ENCODE measurements around the gene CBFA2T2. TPM values are rescaled to one million over a fixed set of nuclear protein-coding genes. Genes with fewer than 3 reads are reported as not detected.

CBFA2T2 gene
- total and polyA plus RNA-seq, 2 of the 4 experiments (the other 2 are of a cell fraction), result 3.8 to 6.2 TPM

GRCh38 chr20:33686984-33687366 lies 197.1 kb downstream of the CBFA2T2 start (continued):
- TF ChIP-seq MAZ (IDR thresholded peaks at IDR 0.05; ENCODE audit: borderline replicate concordance, low read depth, low read length), result no peak
- TF ChIP-seq USF2 (IDR thresholded peaks at IDR 0.05; ENCODE audit: low read depth, low read length), result no peak
- TF ChIP-seq POLR2A (IDR thresholded peaks at IDR 0.05; ENCODE audit: low read depth, low read length), result no peak

- dilution Hi-C loops (cut with HindIII; ENCODE audit: low sequenced_read_pairs, unreplicated experiment), result no loop called here
- no peak for TF ChIP-seq USF2 (IDR thresholded peaks at IDR 0.05; ENCODE audit: low read depth, low read length)
- no peak for TF ChIP-seq NFE2L2 (IDR thresholded peaks at IDR 0.05; ENCODE audit: low read depth, low read length)
- no peak for TF ChIP-seq MXI1 (IDR thresholded peaks at IDR 0.05; ENCODE audit: borderline replicate concordance, low read depth, low read length)
- TF ChIP-seq CTCF (conservative IDR thresholded peaks at IDR 0.05; ENCODE audit: low read depth, low read length), result no peak
- TF ChIP-seq MAFK (IDR thresholded peaks at IDR 0.05; ENCODE audit: low read depth, low read length), result no peak
- no peak for TF ChIP-seq RAD21 (IDR thresholded peaks at IDR 0.05; ENCODE audit: low read length)
- TF ChIP-seq SMC3 (IDR thresholded peaks at IDR 0.05; ENCODE audit: low read depth, low read length), result no peak
- TF ChIP-seq BHLHE40 (IDR thresholded peaks at IDR 0.05; ENCODE audit: low read depth, low read length), result no peak
- no peak for TF ChIP-seq RCOR1 (IDR thresholded peaks at IDR 0.05; ENCODE audit: insufficient replicate concordance, low read length)
- TF ChIP-seq FOS (IDR thresholded peaks at IDR 0.05; ENCODE audit: low read depth, low read length), result no peak
Measured at GRCh38 chr20:33687370-33687915, 197.5 kb downstream of the CBFA2T2 start.

More at GRCh38 chr20:33687370-33687915, 197.5 kb downstream of the CBFA2T2 start:
- peaks cover 9% of the 10 kb centered on the region for H3K4me1 ChIP-seq (ENCODE audit: control insufficient read depth, insufficient read depth, low read length)
- 90% methylated on average over 6 of the region's 8 CpGs; no CpG with 5 or more reads in 1 of the 2 experiments for WGBS, 2 experiments (ENCODE audit: extremely low coverage in 2 of 2, insufficient read length in 1 of 2)
- BruUV-seq (replicated peaks), result no TSS peak
- ATAC-seq (ENCODE audit: low read depth) (no peak), DNase-seq (no peak)
- H3K56ac ChIP-seq (ENCODE audit: extremely low read depth, insufficient read depth, low read length), result no peak overlapping the region
- no peak overlapping the region for H2BK120ac ChIP-seq (ENCODE audit: low read depth, low read length)
- no peak overlapping the region for H3K9ac ChIP-seq (ENCODE audit: low read depth, low read length)
- H4K91ac ChIP-seq (ENCODE audit: insufficient read depth, low read depth, low read length), result no peak overlapping the region
- H3K4me2 ChIP-seq (ENCODE audit: low read depth, low read length), result no peak overlapping the region
- intact Hi-C loops (cut with micrococcal nuclease), result no loop called here
- no peaks in the 10 kb centered on the region for H3K36me3 ChIP-seq (ENCODE audit: control insufficient read depth, insufficient read depth, low read length)
- peaks cover 7 to 22% of the 10 kb centered on the region in 2 experiments; a peak in 2 of 4 replicates for H3K79me1 ChIP-seq (ENCODE audit: low read depth in 1 of 2, low read length in 2 of 2)
- H4K5ac ChIP-seq (ENCODE audit: low read depth, low read length), result no peak overlapping the region
- H3K4ac ChIP-seq (ENCODE audit: low read depth, low read length), result no peak overlapping the region
- no peak overlapping the region for H2AK5ac ChIP-seq (ENCODE audit: low read depth, low read length)
- 0 out of 2 replicates have a peak, but pooled peaks cover 13% of the 10 kb centered on the region for H3K9me1 ChIP-seq (ENCODE audit: insufficient read depth, low read length)
- H3K27ac ChIP-seq (ENCODE audit: insufficient read depth, low read length), result no peak overlapping the region
- H3K4me3 ChIP-seq (ENCODE audit: insufficient read depth, low read depth, low read length), result no peak overlapping the region
- no peak overlapping the region for H3K18ac ChIP-seq (ENCODE audit: low read depth, low read length)
- H2BK20ac ChIP-seq (ENCODE audit: low read depth, low read length), result no peak overlapping the region
- peaks cover 2% of the 10 kb centered on the region; the same call in 1 of the 2 replicates for H4K20me1 ChIP-seq (ENCODE audit: insufficient read depth, low read length)
- peak overlapping the region; percentile 93 to 96; a peak in 1 of 4 replicates for H4K8ac ChIP-seq (ENCODE audit: low read depth in 2 of 2, low read length in 2 of 2)
- POLR2A ChIA-PET (ENCODE audit: unreplicated experiment), result no interaction called here
- H2BK15ac ChIP-seq (ENCODE audit: low read depth, low read length), result no peak overlapping the region
- peak overlapping the region; percentile 15 for H2AK9ac ChIP-seq (replicated peaks; ENCODE audit: low read depth, low read length, poor library complexity)
- no peak overlapping the region for H3K23ac ChIP-seq (ENCODE audit: low read depth, low read length)
- H2BK5ac ChIP-seq (ENCODE audit: low read depth, low read length, poor library complexity, severe bottlenecking), result no peak overlapping the region
- no peaks in the 10 kb centered on the region for H3K27me3 ChIP-seq (ENCODE audit: control insufficient read depth, insufficient read depth, low read length)
- no peaks in the 10 kb centered on the region for H3K9me3 ChIP-seq (ENCODE audit: control insufficient read depth, insufficient read depth, low read length)
- H2AFZ ChIP-seq (replicated peaks; ENCODE audit: low read length, poor library complexity), result peak overlapping the region; percentile 46
- CTCF ChIA-PET, result no interaction called here
- no peak overlapping the region for H3K14ac ChIP-seq (replicated peaks; ENCODE audit: low read depth, low read length)
- in situ Hi-C loops (cut with MboI; ENCODE audit: low sequenced_read_pairs), result no loop called here

All from IMR-90 (cell line).